Suprapubic skin (tissue), 4 donors: ENCODE measurements around the gene MAD1L1. TPM values are rescaled to one million over a fixed set of nuclear protein-coding genes. Genes with fewer than 3 reads are reported as not detected.
A peak's percentile ranks its signal among the peaks of the same experiment; 100 is the strongest.

Experiments
- DNase-seq, 2 donors: peaks; one replicate each; pipeline ENCODE4 v3.0.0-alpha.2; 2019; ENCODE audit warnings: low spot score in 2 of 2
- H3K27ac ChIP-seq: fragments of 200-600 bp; sonication (generic); one replicate; pipeline ENCODE4 v1.5.1; 2019
- H3K27me3 ChIP-seq: fragments of 200-600 bp; sonication (generic); one replicate; pipeline ENCODE4 v1.5.1; 2019
- H3K36me3 ChIP-seq: fragments of 200-600 bp; sonication (generic); one replicate; pipeline ENCODE4 v1.5.1; 2019
- H3K4me1 ChIP-seq: fragments of 200-600 bp; sonication (generic); one replicate; pipeline ENCODE4 v1.5.1; 2019
- H3K4me3 ChIP-seq: fragments of 200-600 bp; sonication (generic); one replicate; pipeline ENCODE4 v1.5.1; 2019; ENCODE audit warnings: mild to moderate bottlenecking
- H3K9me3 ChIP-seq: fragments of 200-600 bp; sonication (generic); one replicate; pipeline ENCODE4 v1.5.1; 2019
- EP300 ChIP-seq: sonication (generic); formaldehyde crosslinking; IDR thresholded peaks from one replicate; pipeline ENCODE4 v1.6.1; 2017; ENCODE audit warnings: antibody characterized with exemption
- POLR2A ChIP-seq, 2 donors: fragments of 450-650 bp; IDR thresholded peaks; one replicate each; pipeline ENCODE4 v1.6.1; 2017; ENCODE audit warnings: antibody characterized with exemption in 2 of 2, mild to moderate bottlenecking in 2 of 2, moderate library complexity in 2 of 2
- POLR2AphosphoS5 ChIP-seq, 3 donors: sonication (generic); formaldehyde crosslinking; IDR thresholded peaks; one replicate each; pipeline ENCODE4 v1.6.1; 2017; ENCODE audit warnings: antibody characterized with exemption in 3 of 3
- WGBS: methylation state at CpG from one replicate; pipeline ENCODE4 v1.1.5; 2018; 5-methylcytosine and 5-hydroxymethylcytosine counted together
- total RNA-seq, 4 donors: library from RNA; depleted of rRNA; stranded (reverse); fragments of >200 nt; gene quantifications; one replicate each; pipeline ENCODE4 v1.1.0, GENCODE V29; 2016
- TF ChIP-seq, protein P1 (sequence below), 2 donors: fragments of 200-600 bp in 1 of 2; fragments of 450-650 bp in 1 of 2; sonication (generic) in 1 of 2; IDR thresholded peaks; one replicate each; pipeline ENCODE4 v1.5.1; 2016 to 2019; ENCODE audit warnings: antibody characterized with exemption in 2 of 2, mild to moderate bottlenecking in 1 of 2, moderate library complexity in 1 of 2

MAD1L1 gene
- total RNA-seq, 4 donors from 2014 or later: 53.2 to 69.8 (median 62.2) TPM

DNA sequence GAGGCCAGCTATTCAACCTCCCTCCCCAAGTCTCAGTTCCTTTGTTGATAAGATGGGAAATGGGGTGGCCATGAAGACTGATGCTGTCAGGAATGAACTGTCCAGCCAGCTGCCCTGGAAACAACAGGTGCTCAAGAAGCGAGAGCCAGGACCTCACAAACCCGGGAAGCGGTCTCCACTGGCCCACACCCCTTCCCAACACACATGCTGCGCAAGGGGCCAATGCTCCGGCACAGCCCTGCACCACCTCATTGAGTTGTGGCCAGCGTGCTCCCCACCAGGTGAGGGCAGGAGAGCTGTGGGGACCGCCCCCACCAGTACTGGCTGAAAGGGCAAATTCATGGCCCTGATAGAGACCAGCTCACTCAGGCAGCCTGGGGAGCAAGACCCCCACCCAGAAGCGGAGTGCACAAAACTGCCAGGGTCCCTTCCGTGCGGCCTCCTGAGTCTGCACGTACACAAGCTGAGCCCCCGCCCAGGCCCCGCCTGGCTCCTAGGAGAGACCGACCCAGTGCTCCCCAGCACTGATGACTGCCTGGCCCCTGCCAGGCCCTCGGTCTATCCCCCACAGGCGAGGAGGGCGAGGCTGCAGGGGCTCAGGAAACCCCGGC, 216.6 kb downstream of the MAD1L1 start:
- H3K4me3 ChIP-seq: no peak overlapping the region
- peak; percentile 52 to 76 for DNase-seq
- H3K27ac ChIP-seq: no peak overlapping the region
- H3K36me3 ChIP-seq: peaks cover 7% of the 10 kb centered on the region
- no peaks in the 10 kb centered on the region for H3K27me3 ChIP-seq
- no peaks in the 10 kb centered on the region for H3K9me3 ChIP-seq
- WGBS: 97% methylated on average over 7 of the region's 18 CpGs
- TF ChIP-seq EP300 (no peak), POLR2A (IDR thresholded peaks at IDR 0.05) (no peak), POLR2AphosphoS5 (IDR thresholded peaks at IDR 0.05) (no peak)
- TF ChIP-seq, protein P1, sequence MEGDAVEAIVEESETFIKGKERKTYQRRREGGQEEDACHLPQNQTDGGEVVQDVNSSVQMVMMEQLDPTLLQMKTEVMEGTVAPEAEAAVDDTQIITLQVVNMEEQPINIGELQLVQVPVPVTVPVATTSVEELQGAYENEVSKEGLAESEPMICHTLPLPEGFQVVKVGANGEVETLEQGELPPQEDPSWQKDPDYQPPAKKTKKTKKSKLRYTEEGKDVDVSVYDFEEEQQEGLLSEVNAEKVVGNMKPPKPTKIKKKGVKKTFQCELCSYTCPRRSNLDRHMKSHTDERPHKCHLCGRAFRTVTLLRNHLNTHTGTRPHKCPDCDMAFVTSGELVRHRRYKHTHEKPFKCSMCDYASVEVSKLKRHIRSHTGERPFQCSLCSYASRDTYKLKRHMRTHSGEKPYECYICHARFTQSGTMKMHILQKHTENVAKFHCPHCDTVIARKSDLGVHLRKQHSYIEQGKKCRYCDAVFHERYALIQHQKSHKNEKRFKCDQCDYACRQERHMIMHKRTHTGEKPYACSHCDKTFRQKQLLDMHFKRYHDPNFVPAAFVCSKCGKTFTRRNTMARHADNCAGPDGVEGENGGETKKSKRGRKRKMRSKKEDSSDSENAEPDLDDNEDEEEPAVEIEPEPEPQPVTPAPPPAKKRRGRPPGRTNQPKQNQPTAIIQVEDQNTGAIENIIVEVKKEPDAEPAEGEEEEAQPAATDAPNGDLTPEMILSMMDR (IDR thresholded peaks at IDR 0.05): no peak
- H3K4me1 ChIP-seq: peaks cover 33% of the 10 kb centered on the region

DNA sequence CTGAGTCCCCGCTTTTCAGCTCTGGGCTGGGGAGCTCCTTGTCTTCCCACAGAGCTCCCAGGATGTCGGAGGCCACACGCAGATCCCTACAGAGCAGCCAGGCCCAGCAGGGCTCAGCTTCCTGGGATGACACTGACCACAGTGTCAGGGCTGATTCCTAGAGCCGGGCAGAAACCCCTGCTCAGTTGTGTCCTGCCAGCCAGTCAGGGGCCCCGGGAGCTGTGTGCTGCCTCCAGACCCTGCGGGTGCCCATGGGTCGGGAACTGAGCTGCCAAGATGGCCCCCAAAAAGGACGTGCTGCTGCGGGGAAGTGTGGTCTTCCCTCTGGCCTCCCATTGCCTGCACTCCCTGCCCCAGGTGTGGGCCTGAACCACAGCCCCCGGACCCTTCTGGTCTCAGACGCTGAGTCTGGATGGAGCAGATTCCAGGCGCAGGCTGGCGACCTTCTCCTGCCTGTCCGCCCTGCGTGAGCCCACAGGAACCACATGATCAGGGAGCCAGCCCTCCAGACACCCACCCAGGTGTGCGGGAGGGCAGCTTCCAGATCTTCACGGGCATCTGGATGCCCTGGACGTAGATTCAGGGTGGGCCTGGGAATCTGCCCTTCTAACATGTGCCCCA, 217.4 kb downstream of the MAD1L1 start:
- Histone ChIP-seq H3K4me1 (peaks cover 27% of the 10 kb centered on the region), H3K36me3 (peaks cover 7% of the 10 kb centered on the region), H3K9me3 (no peaks in the 10 kb centered on the region), H3K4me3 (no peak overlapping the region), H3K27me3 (no peaks in the 10 kb centered on the region), H3K27ac (no peak overlapping the region)
- 78% methylated on average over 7 of the region's 18 CpGs for WGBS
- TF ChIP-seq POLR2A (IDR thresholded peaks at IDR 0.05) (no peak), EP300 (no peak), POLR2AphosphoS5 (IDR thresholded peaks at IDR 0.05) (no peak)
- TF ChIP-seq, protein P1 (IDR thresholded peaks at IDR 0.05): no peak
- DNase-seq: peak; percentile 50 to 69

DNA sequence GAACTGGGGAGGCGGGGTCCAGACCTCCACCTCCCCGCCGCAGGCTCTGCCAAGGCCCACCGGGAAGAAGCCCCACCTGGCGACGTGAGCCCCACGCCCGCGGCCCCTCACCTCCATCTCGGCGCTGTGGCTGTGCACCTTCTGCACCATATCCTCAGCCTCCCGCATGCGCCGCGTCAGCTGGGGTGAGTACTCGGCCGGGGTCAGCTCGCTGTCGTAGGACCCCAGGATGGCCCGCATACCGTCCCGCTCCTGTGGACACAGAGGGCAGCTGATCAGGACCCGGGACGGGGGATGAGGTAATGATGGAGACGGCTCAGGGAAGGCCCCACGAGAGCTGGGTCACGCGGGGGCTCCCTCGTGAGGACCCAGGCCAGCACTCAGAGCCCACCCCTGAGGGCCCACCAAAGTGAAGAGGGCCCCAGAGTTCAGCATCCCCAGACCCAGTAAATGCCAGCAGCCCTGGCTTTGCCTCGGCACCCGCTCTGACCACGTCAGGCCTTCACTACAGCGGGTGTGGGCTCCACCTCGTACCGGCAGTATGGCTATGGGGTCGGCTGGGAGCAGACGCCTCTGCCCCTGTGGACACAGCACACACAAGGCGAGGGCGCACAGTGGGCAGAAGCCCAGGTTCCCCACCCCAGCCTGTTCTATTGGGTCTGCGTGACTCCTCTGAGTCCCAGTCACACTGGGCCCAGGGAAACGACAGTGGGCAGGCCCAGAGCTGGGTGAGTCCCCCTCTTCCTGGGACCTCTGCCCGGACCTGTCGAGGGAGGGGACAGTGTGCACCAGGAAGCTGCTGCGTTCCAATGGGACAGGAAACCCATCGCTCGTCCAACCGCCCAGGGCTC, 218.1 kb downstream of the MAD1L1 start:
- 96% methylated on average over 24 of the region's 47 CpGs for WGBS
- H3K9me3 ChIP-seq: no peaks in the 10 kb centered on the region
- TF ChIP-seq, protein P1 (IDR thresholded peaks at IDR 0.05): no peak
- TF ChIP-seq EP300: no peak
- TF ChIP-seq POLR2AphosphoS5 (IDR thresholded peaks at IDR 0.05): no peak
- no peak for TF ChIP-seq POLR2A (IDR thresholded peaks at IDR 0.05)
- H3K27me3 ChIP-seq: no peaks in the 10 kb centered on the region
- H3K36me3 ChIP-seq: peaks cover 7% of the 10 kb centered on the region
- no peak overlapping the region for H3K4me3 ChIP-seq
- peaks cover 20% of the 10 kb centered on the region for H3K4me1 ChIP-seq
- peak; percentile 57 to 79 for DNase-seq
- H3K27ac ChIP-seq: no peak overlapping the region

DNA sequence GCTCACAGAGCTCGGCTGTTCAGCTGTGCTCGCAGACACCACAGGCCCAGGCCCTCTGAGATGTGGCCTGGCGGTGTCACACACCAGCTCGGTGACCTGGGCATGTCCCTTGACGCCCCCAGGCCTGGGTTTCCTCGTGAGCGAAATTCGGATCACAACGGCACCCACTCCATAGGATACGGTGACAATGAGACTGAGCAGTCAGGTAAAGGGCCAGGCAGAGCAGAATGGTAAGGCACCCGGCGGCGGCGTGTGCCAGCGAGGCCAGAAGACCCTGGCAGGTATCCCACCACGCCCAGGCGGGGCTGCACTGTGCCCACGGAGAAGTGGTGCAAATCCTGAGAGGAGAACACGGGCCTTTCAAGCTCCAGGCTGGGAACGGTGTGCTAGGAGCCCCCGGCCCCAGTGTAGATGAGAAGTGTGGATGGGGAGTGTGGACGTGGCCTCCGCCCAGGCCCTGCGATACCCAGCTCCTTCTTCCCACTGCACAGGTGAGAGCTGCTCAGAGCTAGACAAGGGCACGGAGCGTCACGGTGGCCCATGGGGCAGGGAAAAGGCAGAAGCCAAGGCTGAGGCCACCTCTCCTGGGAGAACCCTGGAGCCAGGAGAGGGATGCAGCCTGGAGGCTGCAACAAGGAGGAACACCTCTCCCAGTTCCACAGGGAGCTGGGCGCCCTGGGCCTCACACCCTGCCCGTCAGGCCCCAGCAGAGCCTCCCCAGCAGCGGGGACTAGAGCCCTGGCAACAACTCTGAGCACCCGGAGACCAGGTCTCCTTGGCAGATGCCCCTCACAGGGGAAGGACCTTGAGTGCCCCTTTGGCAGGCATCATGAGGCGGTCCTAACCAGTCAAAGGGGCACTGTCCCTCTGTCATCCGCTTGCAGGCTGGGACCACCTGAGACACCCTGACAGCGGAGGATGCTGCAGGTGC, 219.1 kb downstream of the MAD1L1 start:
- Histone ChIP-seq H3K9me3 (no peaks in the 10 kb centered on the region), H3K27me3 (no peaks in the 10 kb centered on the region), H3K36me3 (peaks cover 7% of the 10 kb centered on the region), H3K4me3 (no peak overlapping the region), H3K27ac (no peak overlapping the region), H3K4me1 (peaks cover 10% of the 10 kb centered on the region)
- 91% methylated on average over 31 of the region's 34 CpGs for WGBS
- no peak for TF ChIP-seq POLR2AphosphoS5 (IDR thresholded peaks at IDR 0.05)
- no peak for TF ChIP-seq EP300
- TF ChIP-seq, protein P1 (IDR thresholded peaks at IDR 0.05): no peak
- DNase-seq: peak; percentile 56 to 71
